DOHH2 (cell line): ENCODE measurements around the gene DEFB118.

Experiments
- EZH2phosphoT487 ChIP-seq: fragments of 200-600 bp; sonication (generic); IDR thresholded peaks from 2 replicates; pipeline ENCODE4 v1.6.1; 2017; ENCODE audit warnings: borderline replicate concordance, mild to moderate bottlenecking, antibody characterized with exemption, low read length, moderate library complexity, mixed read lengths
- TF ChIP-seq, protein P1 (sequence below): fragments of 200-600 bp; sonication (generic); IDR thresholded peaks from one replicate; pipeline ENCODE4 v1.5.1; 2014; ENCODE audit warnings: antibody characterized with exemption, mild to moderate bottlenecking, low read depth, low read length; ENCODE audit not compliant: poor library complexity, severe bottlenecking

DNA sequence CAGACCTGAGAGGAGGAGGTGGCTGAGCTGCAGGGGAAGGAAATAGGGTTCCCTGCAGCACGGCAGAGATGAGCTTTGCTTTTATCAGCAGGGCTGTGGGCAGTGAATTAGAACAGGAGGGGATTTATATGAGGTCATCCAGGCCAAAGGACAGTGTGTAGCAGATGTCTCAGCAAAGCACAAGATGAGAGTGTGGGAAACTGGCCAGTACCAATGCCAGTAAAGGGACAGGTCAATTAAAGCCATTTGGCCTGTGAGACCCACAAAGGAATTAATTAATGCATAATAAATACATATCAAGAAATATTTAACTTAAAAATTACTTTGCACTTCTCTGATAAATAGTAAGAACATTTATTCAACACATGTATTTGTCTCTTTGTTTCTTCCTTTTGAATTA, 22.1 kb downstream of the DEFB118 start, which contains the start of gene DEFB119:
- TF ChIP-seq, protein P1, sequence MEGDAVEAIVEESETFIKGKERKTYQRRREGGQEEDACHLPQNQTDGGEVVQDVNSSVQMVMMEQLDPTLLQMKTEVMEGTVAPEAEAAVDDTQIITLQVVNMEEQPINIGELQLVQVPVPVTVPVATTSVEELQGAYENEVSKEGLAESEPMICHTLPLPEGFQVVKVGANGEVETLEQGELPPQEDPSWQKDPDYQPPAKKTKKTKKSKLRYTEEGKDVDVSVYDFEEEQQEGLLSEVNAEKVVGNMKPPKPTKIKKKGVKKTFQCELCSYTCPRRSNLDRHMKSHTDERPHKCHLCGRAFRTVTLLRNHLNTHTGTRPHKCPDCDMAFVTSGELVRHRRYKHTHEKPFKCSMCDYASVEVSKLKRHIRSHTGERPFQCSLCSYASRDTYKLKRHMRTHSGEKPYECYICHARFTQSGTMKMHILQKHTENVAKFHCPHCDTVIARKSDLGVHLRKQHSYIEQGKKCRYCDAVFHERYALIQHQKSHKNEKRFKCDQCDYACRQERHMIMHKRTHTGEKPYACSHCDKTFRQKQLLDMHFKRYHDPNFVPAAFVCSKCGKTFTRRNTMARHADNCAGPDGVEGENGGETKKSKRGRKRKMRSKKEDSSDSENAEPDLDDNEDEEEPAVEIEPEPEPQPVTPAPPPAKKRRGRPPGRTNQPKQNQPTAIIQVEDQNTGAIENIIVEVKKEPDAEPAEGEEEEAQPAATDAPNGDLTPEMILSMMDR, result no peak
- TF ChIP-seq EZH2phosphoT487, result no peak
